ENCODE data around the gene CIBAR2.

CIBAR2 gene

DNA sequence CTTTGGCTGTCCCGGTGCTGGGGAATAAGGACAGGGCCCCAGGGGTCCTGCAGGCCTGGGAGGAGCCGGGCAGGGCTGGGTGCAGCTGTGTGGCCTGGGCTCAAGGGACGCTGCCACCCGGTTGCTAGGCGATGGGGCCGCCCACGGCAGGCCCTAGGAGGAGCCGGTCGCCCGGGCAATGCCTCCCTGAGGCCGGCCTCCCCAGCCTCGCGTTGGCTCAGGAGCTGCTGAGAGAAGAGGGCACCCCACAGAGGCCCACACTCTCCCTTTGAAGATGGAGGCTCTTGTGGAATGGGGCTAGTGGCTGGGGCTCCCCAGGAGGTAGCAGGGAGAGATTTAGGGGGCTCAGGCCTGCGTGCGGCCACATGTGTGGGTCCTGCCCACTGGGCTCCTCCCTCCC lies at the start of gene CIBAR2:
Gene CIBAR2 (minus strand): TSS at position 109 of the 400 bp plus-strand sequence. CDS start 120 bp downstream, outside the sequence.
- TF ChIP-seq, protein P1, sequence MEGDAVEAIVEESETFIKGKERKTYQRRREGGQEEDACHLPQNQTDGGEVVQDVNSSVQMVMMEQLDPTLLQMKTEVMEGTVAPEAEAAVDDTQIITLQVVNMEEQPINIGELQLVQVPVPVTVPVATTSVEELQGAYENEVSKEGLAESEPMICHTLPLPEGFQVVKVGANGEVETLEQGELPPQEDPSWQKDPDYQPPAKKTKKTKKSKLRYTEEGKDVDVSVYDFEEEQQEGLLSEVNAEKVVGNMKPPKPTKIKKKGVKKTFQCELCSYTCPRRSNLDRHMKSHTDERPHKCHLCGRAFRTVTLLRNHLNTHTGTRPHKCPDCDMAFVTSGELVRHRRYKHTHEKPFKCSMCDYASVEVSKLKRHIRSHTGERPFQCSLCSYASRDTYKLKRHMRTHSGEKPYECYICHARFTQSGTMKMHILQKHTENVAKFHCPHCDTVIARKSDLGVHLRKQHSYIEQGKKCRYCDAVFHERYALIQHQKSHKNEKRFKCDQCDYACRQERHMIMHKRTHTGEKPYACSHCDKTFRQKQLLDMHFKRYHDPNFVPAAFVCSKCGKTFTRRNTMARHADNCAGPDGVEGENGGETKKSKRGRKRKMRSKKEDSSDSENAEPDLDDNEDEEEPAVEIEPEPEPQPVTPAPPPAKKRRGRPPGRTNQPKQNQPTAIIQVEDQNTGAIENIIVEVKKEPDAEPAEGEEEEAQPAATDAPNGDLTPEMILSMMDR (IDR thresholded peaks at IDR 0.05; ENCODE audit: low read depth, low read length, missing control alignments) = no peak
- H3K4me3 ChIP-seq (ENCODE audit: low read depth, low read length) = no peak within 1 kb of the TSS
- DNase-seq (ENCODE audit: low read depth) = no peak
- in situ Hi-C loops (cut with HindIII; ENCODE audit: low sequenced_read_pairs) = no loop called here

DNA sequence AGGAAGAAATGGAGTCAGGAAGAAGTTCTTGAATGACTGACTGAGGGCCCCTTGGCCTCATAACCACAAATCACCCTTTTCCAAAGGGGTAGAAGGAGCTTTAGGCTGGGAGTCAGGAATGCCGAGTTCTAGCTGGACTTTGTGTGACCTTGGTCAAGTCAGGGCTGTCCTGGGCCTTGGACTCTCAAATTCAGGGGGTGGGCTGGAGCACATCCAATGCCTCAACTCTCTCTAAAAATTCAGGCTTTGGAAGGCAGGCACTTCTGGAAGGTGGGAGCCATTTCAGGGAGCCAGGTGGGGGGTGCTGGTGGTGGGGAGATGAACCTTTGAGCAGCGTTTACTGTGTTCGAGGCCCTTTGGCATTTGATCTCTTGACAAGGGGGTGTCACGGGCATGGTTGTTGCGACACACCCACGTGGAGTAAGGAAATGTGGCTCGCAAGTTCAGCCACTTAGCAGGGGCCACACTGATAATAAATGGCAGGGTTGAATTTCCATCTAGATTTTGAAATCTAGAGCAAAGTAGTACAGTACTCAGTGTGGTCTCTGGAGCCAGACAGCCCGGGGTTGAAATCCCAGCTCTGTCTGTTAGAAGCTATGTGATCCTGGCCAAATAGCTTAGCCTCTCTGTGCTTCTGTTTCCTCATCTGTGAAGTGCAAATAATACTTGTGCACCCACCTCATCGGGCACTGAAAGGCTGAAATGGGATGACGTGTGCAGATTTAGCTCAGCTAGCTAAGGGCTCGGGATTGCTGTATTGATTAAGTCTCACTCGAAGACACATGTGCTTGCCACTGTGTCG lies 47.1 kb upstream of the CIBAR2 start:
- TF ChIP-seq, protein P1 (IDR thresholded peaks at IDR 0.05; ENCODE audit: low read depth, low read length, missing control alignments) = no peak
- in situ Hi-C loops (cut with HindIII; ENCODE audit: low sequenced_read_pairs) = no loop called here
- H3K4me3 ChIP-seq (ENCODE audit: low read depth, low read length) = no peak overlapping the region
- DNase-seq (ENCODE audit: low read depth) = no peak

DNA sequence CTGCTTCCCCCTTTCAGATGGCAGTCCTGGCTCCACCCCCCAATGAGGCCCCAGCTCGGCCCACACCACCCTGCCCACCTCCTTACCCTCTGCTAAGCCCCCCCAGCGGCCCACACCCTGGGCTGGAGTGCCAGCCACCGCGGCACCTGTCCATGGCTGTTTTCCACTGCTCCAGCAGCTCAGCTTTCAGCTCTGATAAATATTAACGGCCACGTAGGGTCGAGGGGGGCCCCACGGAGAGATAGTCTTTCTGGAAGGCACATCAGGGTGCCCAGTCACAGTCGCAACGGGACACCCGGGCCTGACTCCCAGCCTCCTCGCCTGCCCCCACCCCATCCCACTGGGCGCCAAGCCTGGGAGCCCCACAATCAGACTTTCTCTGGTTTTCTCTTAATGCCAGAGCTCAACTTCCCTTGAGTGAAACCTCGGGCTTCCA lies 46.5 kb upstream of the CIBAR2 start:
- in situ Hi-C loops (cut with HindIII; ENCODE audit: low sequenced_read_pairs) = no loop called here
- no peak for DNase-seq (ENCODE audit: low read depth)
- TF ChIP-seq, protein P1 (IDR thresholded peaks at IDR 0.05; ENCODE audit: low read depth, low read length, missing control alignments) = no peak
- no peak overlapping the region for H3K4me3 ChIP-seq (ENCODE audit: low read depth, low read length)

DNA sequence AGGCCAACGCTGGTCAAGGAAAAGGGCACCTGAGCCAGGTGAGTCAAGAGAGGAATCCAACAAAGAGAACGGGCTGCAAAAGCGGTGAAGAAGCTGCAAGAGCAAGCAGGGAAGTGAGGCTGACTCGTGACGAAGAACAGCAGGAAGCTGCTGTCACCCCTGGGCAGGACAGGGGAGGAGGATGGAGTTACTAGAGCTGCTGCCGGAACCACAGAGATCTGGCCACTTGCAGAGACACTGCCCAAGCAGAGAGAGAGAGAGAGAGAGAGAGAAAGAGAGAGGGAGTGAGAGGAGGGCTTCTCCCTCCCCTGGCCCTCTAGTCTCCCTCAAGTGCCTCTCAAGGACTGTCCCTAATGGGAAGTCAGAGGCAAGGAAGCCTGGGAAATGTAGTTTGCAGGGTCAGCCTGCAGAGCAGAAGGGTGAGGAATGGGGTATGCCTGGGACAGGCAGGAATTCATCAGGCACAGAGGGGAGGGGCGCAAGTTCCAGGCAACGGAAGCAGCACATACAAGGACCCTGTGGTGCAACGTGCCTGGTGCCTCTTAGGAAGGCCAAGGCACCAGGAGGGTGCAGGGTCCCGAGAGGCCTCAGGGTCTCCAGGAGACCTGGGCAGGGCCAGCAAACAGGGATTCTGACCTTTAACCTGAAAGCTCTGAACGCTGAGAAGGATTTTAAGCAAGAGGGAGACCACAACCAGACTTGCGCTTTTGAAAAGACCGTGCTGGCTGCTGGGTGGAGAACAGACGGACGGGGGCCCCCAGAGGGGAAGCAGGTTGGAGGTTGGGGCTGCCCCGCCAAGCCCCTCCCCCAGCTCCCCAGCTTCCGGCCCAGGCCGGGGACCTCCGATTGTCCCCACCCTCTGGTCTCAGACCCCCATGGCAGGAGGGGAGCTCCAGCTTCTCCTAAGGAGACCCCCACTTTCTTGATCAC lies 45.8 kb upstream of the CIBAR2 start:
- no peak overlapping the region for H3K4me3 ChIP-seq (ENCODE audit: low read depth, low read length)
- TF ChIP-seq, protein P1 (IDR thresholded peaks at IDR 0.05; ENCODE audit: low read depth, low read length, missing control alignments) = no peak
- in situ Hi-C loops (cut with HindIII; ENCODE audit: low sequenced_read_pairs) = no loop called here
- no peak for DNase-seq (ENCODE audit: low read depth)

DNA sequence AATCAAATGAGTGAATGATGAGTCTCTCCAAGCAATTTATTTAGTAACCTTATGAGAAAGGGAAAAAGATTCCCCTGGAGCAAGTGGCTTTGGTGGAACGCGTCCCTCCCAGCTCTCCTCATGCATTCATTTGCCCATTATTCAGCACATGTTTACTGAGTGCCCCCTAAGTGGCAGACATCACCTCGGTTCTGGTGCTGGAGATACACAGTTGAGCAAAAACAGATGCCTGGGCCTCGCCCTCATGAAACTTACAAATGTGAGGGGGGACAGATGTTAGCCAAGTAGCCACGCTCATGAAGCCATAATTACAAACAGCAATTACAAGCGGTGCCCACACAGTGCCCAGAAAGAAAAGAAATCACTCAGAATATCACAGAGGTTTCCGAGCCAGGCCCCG lies 45.1 kb upstream of the CIBAR2 start:
- in situ Hi-C loops (cut with HindIII; ENCODE audit: low sequenced_read_pairs) = no loop called here
- H3K4me3 ChIP-seq (ENCODE audit: low read depth, low read length) = no peak overlapping the region
- no peak for DNase-seq (ENCODE audit: low read depth)
- TF ChIP-seq, protein P1 (IDR thresholded peaks at IDR 0.05; ENCODE audit: low read depth, low read length, missing control alignments) = no peak

DNA sequence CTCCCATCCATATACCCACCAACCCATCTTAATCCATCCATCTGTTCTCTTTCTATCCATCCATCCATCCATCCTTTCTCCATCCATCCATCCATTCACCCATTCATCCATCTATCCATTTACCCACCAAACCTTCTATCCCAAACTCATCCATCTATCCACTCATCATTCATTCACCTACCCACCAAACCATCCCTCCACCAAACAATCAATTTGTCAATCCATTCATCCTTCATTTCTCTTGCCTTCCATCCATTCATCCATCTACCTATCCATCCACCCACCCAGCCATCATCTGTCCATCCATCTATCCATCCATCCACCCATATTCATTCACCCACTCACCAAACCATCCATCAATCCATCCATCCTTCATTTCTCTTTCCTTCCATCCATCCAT lies 44.6 kb upstream of the CIBAR2 start:
- no peak overlapping the region for H3K4me3 ChIP-seq (ENCODE audit: low read depth, low read length)
- DNase-seq (ENCODE audit: low read depth) = no peak
- TF ChIP-seq, protein P1 (IDR thresholded peaks at IDR 0.05; ENCODE audit: low read depth, low read length, missing control alignments) = no peak
- in situ Hi-C loops (cut with HindIII; ENCODE audit: low sequenced_read_pairs) = no loop called here
